RKO (cell line): ENCODE measurements around the gene TSHZ2.
"Not testable (repeated sequence)": the region's sequence is repeated elsewhere in the genome, so short reads cannot be mapped to it uniquely, and the experiment has no call there.

Experiments used
- DNase-seq: peaks from one replicate; pipeline ENCODE4 v3.0.0-alpha.2; 2016; ENCODE audit warnings: low spot score

Gene TSHZ2

GRCh38 chr20:52964131-52964530 lies 8.0 kb upstream of the TSHZ2 start:
- no peak for DNase-seq

- no peak for DNase-seq
These were observed 6.8 kb upstream of the TSHZ2 start for GRCh38 chr20:52965380-52965779.

DNA sequence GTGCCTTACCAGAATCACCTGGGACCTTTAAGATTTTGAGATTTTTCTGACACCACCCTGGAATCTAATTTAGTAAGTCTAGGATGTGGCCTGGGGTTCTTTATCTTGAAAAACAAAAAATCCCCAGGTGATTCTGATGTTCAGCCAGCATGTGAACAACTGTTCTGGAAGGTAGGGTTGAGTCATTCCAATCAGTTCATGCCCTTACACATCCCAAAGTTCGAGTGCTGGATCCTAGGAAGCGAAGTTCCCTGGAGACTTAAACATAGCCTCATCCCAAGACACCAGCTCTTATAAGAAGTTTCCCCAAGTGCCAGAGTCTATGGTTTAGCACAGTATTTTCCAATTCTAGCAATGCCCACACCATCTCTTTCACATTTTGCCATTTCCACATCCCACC lies 6.3 kb upstream of the TSHZ2 start:
- no peak for DNase-seq

GRCh38 chr20:52966543-52966942 lies 5.6 kb upstream of the TSHZ2 start:
- not testable (repeated sequence) for DNase-seq

DNA sequence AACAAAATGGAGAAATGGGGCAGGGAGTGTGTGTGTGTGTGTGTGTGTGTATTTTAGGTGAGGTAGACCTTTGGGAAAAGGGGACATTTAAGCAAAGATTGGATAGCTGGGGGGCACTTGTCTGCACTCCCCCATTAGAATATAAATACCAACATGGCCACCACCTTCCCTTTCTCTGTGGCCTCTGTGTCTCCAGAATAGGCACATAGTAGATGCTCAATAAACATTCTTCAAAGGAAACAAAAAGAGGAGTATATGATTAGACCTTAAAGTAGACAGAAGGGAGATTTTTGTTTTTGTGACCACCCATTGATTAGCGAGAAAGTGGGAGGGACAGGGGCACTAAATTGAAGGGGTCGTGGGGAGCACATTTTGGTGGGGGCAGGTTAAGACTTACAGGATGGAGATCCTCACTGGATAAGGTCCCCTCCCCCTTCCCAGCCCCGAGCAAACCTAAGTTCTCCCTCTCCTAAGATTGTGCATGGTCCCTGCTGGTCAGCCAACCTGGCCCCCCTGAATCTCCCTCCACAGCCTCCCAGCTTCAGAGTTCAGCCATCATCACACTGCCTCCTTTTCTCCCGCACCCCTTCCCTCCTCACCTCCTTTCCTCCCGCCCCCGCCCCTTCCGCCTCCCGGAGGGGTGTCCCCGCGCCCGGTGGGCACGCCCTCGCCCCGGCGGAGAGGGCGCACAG lies 514 bp upstream of the TSHZ2 start:
- no peak for DNase-seq

- DNase-seq, result no peak
These were observed 1.0 kb downstream of the TSHZ2 start for GRCh38 chr20:52972965-52973819.

DNA sequence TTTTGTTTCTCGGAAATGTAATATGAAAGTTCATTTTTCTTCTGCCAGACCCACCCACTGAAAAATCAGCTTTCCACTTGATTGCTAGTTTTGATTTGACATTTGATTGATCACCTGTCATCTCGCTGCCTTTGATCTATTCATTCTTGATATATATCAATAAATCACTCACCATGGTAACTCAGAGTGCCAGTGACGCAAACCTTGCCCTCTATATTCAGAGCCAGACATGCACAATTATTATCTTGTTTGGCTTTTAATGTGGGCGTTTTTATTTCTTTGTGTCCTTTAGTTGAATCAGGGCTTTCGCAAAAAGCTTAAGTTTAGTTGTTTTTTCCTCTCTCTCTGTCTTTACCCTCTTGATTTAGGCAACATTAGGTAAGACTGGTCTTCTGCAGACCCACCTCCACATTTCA lies 2.0 kb downstream of the TSHZ2 start:
- no peak for DNase-seq

DNA sequence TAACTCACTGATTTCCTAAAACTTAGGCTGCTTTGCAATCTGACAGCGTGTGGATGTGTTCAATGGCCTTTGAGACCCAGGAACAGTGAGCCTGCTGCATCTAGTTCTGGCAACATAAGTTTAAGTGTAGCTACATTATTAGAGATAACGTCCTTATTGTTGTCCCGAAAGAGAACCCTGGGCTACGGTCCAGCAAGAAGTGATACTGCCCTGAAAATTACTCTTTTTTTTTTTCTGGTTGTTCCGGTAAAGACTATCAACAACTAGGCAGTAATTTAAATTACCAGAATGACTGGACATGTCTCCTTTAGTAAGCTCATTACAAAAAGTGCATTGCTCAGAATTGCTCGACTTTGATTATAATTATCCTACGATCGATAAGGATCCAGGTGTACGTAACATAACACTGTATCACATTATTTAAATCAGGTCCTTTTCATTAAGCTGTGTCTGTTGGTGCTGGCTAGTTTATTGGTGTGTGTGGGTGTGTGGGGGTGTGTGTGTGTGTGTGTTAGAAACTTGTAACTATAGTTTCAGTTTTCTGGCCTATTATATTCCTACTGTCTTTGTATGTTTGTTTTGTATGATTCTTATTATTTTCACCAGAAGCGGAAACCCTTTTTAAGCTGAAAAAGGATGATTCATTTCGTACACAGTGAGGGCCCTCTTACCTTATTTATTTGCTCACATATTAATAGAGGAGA lies 3.0 kb downstream of the TSHZ2 start:
- no peak for DNase-seq

- DNase-seq, result no peak
These were observed 3.8 kb downstream of the TSHZ2 start for GRCh38 chr20:52975803-52976531.

DNA sequence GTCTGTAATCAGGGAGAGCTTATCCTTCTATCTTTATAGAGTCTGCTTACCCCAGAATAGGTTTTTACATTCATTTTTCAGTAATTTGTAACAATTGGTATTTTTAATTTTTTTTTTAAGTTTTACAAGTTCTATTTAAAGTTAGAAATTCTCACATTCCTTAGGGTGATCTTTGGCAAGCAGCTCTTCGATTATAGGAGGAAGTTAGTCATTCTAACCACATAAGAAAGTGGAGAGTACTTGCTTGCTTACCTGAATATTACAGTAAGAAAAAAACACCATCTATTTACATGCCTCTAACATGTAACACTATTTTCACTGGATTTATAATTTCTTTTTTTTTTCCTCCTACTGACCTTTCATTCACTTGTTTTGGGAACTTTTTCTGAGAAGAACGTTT lies 6.7 kb downstream of the TSHZ2 start:
- no peak for DNase-seq

GRCh38 chr20:52981051-52981450 lies 8.9 kb downstream of the TSHZ2 start:
- DNase-seq, result no peak

DNA sequence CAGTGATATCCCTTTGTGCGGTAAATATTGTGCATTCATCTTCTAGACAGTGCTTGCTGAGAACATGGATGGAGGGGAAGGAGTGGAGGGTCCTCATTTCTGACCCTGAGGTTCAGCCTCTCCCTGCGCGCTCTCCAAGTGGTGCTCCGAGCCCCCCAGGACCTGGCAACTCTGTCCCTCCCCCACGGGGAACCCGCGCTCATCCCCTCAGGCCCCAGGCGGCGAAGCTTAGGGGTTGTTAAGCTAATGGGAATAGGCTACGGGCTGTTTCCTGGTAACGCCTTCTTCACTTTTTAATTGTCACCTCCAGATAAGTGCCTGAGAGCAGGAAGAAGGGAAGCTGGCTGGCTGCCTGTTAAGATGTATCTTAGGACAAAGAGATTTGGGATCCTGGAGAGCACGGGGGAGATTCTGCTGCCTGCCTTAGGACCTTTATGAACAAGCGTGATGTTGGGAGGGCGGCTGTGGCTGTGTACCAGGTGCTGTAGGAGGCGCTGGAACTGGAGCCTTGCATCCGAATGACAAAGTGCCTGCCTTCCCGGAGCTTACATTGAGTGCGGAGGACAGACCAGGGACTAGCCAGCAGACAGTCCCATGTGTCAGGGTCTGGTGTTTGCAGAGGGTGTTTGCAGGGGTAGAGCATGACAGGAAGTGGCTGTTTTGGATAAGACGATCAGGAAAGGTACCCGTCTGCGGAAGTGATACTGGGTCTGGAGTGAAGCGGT lies 11.7 kb downstream of the TSHZ2 start:
- no peak for DNase-seq

DNA sequence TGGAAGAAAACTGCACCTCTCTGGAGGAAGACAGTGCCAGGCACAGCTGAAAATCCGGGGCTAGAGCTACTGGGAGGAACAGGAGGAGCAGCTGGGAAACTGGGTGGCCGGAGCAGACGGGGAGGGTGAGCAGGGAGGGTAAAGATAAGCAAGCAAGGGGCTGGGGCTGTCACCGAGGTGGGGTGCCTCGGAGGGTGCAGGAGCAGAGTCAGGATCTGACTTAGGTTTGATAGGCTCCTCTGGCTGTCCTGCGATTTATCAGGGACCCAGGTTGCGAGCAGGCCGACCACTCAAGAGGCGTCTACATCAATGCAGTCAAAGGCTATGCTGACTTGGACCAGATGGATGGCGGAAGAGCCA lies 12.3 kb downstream of the TSHZ2 start:
- DNase-seq, result no peak

GRCh38 chr20:52985687-52986086 lies 13.5 kb downstream of the TSHZ2 start:
- no peak for DNase-seq

DNA sequence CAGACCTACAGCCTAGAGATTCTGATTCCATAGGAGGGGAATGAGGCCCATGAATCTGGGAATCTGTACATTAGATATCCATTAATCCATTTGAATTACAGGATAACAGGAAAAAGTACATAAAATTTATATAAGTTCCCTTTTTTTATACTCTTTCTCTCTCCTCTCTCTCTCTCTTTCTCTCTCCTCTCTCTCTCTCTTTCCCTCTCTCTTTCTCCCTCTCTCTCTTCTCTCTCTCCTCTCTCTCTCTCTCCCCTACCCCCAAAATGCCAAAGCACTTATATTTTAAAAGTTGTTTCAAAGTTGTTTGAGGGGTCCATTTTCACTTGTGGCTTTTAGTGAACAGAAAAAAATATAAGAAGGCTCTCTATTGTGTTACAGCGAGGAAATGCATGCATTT lies 15.1 kb downstream of the TSHZ2 start:
- no peak for DNase-seq

DNA sequence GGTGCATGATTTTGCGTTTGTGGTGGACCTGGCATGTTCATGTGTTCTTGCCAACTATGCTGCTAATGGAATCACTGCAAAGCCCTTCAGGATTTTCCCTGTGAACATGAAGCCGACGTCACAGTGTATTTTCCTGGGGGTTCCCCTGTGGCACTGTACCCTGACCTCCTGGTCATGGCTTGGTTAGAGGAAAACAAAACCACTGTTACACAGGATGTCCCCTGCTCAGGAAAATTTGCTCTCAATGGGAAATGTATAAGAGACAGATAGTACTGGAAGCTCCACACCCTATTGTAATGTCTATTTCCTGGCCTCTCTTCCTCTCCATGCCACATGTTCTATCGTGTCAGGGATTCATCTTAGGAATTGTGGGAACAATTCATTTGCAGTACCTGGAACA lies 19.7 kb downstream of the TSHZ2 start:
- no peak for DNase-seq

DNA sequence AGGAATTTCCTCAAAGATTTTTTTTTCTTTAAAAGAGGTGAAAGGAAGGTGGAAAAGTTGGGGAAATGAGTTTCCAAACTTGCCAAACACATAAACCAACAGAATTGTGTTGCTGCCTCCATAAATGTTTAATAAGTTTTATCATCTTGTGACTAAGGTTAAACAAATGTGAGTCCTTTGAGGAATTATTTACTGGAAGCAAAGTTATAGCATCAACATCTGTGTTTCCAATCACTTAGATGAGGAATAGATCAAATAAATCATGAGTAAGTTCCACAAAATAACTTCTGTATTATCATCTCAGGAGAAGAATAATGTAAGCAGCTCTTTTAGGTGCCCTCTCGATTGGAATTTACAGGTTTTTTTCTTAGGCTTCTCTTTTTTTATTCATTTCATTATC lies 20.5 kb downstream of the TSHZ2 start:
- no peak for DNase-seq

DNA sequence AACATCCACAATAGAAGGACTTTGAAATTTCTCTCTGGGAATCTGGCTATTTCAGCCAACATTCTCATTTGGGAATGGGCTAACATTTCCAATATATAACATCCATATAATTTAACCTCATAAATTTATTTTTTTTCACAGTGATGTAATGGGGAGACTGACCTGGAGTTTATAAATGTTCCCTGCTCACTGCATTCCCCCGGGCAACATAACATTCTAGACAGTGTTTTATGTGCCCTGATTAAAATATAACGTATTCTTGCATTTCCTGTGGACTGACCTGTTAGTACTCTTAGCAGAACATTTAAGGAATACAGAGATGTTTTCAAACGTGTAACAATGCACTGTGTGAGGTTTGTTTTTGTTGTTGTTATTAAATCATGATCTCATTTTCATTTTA lies 20.9 kb downstream of the TSHZ2 start:
- no peak for DNase-seq

DNA sequence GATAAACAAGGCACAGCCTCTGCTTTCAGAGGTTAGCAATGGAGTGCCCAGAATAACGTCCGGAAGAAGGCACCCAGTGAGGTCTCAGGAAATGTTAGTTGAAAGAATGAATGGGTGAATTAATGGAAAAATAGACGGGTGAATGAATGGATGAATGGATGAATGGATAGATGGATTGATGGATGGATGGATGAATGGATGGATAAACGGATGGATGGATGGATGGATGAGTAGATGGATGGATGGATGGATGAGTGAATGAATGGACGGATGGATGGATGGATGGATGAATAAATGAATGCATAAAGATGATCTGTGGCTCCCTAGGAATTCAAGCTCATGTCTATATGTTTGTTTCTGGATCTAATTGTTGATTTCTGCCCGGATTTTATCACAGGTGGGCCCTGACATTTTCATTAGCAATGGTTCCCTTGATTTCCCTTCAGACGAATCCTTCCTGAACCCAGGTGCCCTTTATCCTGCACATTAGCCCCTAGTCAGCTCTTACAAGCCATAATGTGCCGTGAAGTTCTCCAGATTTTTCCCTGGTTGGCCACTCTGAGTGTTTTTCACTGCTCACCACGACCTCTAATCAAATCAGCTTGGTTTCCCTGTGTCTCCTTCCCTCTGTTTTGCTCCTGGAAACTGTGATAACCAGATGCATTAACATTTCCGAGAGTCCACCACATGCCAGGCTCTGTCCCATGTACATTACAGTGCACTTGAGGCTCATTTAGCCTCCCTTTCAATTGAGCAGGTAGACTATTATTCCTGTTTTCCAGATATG lies 22.2 kb downstream of the TSHZ2 start:
- DNase-seq, result no peak

GRCh38 chr20:52996130-52996529 lies 24.0 kb downstream of the TSHZ2 start:
- no peak for DNase-seq

DNA sequence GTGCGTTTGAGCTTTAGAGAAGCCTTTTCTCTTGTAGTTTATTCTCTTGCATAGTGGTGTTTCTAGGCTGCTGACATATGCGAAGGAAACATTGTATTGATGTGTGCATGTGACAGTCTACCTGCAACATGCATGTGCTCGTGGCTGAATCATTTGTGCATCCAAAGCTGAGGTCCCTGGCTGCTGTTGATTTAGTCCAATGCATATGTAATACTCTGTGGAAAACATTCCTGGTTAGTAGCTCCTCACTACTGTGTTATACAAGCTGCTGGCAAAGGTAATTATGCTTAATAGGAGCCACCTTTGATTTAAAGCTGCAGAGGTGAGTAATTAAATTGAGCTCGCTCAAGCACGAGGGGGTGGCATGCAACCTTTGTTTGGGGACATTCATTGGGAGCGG lies 24.5 kb downstream of the TSHZ2 start:
- DNase-seq, result no peak
